Parathyroid adenoma (tissue), 2 donors: ENCODE data around the gene TMEM132C.

Source experiments
- H2AFZ ChIP-seq: fragments of 300-600 bp; sonication (generic); one replicate; pipeline ENCODE4 v1.7.0; 2017; ENCODE audit warnings: antibody characterized with exemption, mild to moderate bottlenecking
- H3K27ac ChIP-seq: fragments of 300-600 bp; sonication (generic); one replicate; pipeline ENCODE4 v1.7.0; 2017
- H3K27me3 ChIP-seq: fragments of 300-600 bp; sonication (generic); one replicate; pipeline ENCODE4 v1.7.0; 2017; ENCODE audit warnings: low read length; ENCODE audit not compliant: control insufficient read depth, insufficient read depth
- H3K36me3 ChIP-seq: fragments of 300-600 bp; sonication (generic); one replicate; pipeline ENCODE4 v1.7.0; 2017; ENCODE audit warnings: low read length; ENCODE audit not compliant: control insufficient read depth, insufficient read depth
- H3K4me1 ChIP-seq: fragments of 300-600 bp; sonication (generic); one replicate; pipeline ENCODE4 v1.7.0; 2017; ENCODE audit warnings: control low read depth
- H3K4me2 ChIP-seq: fragments of 300-600 bp; sonication (generic); one replicate; pipeline ENCODE4 v1.7.0; 2017; ENCODE audit warnings: low read length
- H3K4me3 ChIP-seq: fragments of 300-600 bp; sonication (generic); one replicate; pipeline ENCODE4 v1.7.0; 2017; ENCODE audit warnings: low read depth, low read length
- H3K79me2 ChIP-seq: fragments of 300-600 bp; sonication (generic); one replicate; pipeline ENCODE4 v1.7.0; 2017; ENCODE audit warnings: control low read depth
- H3K9ac ChIP-seq: fragments of 300-600 bp; sonication (generic); one replicate; pipeline ENCODE4 v1.7.0; 2017; ENCODE audit warnings: mild to moderate bottlenecking
- H3K9me3 ChIP-seq: fragments of 300-600 bp; sonication (generic); one replicate; pipeline ENCODE4 v1.7.0; 2017; ENCODE audit warnings: low read length; ENCODE audit not compliant: control insufficient read depth
- TF ChIP-seq, protein P1 (sequence below): fragments of 300-600 bp; sonication (generic); IDR thresholded peaks from one replicate; pipeline ENCODE4 v1.7.0; 2017; ENCODE audit warnings: antibody characterized with exemption, mild to moderate bottlenecking
- donor health status: primary hyperparathyroidism.

Gene TMEM132C

DNA sequence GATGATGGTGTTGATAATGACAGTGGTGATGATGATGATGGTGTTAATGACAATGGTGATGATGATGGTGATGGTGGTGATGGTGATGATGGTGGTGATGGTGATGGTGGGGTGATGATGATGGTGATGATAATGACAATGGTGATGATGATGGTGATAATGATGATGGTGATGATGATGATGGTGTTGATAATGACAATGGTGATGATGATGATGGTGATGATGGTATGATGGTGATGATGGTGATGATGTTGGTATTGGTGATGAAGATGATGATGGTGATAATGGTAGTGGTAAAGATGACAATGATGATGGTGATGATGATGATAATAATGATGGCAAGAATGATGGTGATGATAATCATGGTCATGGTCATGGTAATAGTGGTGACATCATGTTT lies 372.1 kb downstream of the TMEM132C start:
- no peak overlapping the region for H3K9ac ChIP-seq
- H3K27ac ChIP-seq: no peak overlapping the region
- no peaks in the 10 kb centered on the region for H3K79me2 ChIP-seq
- H2AFZ ChIP-seq: no peak overlapping the region
- no peaks in the 10 kb centered on the region for H3K9me3 ChIP-seq
- H3K36me3 ChIP-seq: no peaks in the 10 kb centered on the region
- H3K4me1 ChIP-seq: no peaks in the 10 kb centered on the region
- no peak overlapping the region for H3K4me2 ChIP-seq
- TF ChIP-seq, protein P1, sequence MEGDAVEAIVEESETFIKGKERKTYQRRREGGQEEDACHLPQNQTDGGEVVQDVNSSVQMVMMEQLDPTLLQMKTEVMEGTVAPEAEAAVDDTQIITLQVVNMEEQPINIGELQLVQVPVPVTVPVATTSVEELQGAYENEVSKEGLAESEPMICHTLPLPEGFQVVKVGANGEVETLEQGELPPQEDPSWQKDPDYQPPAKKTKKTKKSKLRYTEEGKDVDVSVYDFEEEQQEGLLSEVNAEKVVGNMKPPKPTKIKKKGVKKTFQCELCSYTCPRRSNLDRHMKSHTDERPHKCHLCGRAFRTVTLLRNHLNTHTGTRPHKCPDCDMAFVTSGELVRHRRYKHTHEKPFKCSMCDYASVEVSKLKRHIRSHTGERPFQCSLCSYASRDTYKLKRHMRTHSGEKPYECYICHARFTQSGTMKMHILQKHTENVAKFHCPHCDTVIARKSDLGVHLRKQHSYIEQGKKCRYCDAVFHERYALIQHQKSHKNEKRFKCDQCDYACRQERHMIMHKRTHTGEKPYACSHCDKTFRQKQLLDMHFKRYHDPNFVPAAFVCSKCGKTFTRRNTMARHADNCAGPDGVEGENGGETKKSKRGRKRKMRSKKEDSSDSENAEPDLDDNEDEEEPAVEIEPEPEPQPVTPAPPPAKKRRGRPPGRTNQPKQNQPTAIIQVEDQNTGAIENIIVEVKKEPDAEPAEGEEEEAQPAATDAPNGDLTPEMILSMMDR: no peak
- H3K27me3 ChIP-seq: no peaks in the 10 kb centered on the region
- no peak overlapping the region for H3K4me3 ChIP-seq

DNA sequence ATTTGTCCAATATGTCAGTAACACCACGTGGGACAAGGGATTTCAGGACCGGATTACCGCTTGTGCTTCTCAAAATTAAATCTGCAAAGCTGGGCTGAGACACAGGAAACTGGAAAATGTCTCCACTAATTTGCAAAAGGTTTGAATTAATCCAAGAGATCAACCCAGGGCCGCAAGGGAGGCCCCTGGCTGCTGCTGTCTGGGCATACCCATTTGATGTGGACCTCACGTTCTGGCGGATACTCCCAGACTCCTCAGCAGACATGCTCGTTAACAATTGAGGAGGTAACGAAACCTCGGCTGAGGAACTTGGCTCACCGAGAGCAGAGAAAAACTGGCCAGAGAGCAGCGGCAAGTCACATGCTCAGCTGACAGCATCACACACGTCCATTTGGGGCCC lies 376.2 kb downstream of the TMEM132C start:
- no peak overlapping the region for H3K4me2 ChIP-seq
- H3K9me3 ChIP-seq: no peaks in the 10 kb centered on the region
- H3K36me3 ChIP-seq: no peaks in the 10 kb centered on the region
- no peak overlapping the region for H2AFZ ChIP-seq
- H3K4me3 ChIP-seq: no peak overlapping the region
- TF ChIP-seq, protein P1: no peak
- no peak overlapping the region for H3K9ac ChIP-seq
- H3K79me2 ChIP-seq: no peaks in the 10 kb centered on the region
- H3K4me1 ChIP-seq: no peaks in the 10 kb centered on the region
- H3K27ac ChIP-seq: no peak overlapping the region
- no peaks in the 10 kb centered on the region for H3K27me3 ChIP-seq

DNA sequence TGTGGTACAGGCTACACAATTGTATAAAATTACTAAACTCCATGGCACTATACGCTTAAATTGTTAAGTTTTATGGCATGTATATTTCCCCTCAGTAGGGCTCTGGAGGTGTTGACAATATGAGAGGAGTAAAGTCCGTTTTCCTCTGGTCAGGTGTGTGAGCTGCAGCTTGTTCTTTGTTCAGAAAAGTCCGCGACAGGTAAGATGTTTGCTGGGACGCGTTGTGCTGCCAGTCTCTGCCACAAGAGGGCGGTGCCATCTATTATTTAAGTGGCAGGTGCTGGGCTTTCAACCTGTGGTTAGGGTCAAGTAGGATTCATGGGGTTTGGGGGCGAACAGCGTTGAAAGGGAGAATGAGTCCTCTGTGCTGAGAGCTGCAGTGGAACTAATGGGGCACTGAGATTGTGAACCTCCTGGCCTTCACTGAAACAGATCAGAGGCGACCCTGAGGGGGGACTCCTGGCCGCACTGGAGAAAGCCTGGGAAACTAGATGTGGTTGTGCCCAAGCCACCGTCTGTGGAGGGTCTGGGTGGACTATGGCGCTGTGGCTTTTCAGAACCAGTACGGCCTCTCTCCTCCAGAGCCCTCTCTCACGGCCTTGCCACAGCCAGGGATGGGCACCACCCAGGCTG lies 377.8 kb downstream of the TMEM132C start:
- TF ChIP-seq, protein P1: no peak
- H3K9me3 ChIP-seq: no peaks in the 10 kb centered on the region
- H3K27me3 ChIP-seq: no peaks in the 10 kb centered on the region
- H2AFZ ChIP-seq: no peak overlapping the region
- no peaks in the 10 kb centered on the region for H3K79me2 ChIP-seq
- H3K4me3 ChIP-seq: no peak overlapping the region
- H3K36me3 ChIP-seq: no peaks in the 10 kb centered on the region
- H3K9ac ChIP-seq: no peak overlapping the region
- no peak overlapping the region for H3K4me2 ChIP-seq
- no peak overlapping the region for H3K27ac ChIP-seq
- no peaks in the 10 kb centered on the region for H3K4me1 ChIP-seq

DNA sequence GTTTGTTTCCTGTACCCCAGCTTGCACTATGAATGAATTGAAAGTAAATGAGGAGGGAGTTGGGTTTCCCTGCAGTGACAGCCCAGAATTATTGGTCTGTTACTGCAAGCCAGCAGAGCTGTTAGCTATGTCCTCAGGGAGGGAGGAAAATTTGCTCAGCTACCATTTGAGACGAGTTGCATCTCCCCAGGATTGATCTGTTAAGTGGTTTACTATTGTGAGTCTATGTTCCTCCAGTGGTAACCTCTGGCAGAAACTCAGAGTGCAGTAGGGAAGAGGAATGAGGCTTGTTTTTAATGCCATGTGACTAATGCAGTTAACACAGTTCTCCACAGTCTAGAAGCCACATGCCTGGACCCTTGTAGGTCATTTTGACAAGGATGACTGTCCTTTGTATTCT lies 382.9 kb downstream of the TMEM132C start:
- H3K36me3 ChIP-seq: no peaks in the 10 kb centered on the region
- H3K4me1 ChIP-seq: no peaks in the 10 kb centered on the region
- TF ChIP-seq, protein P1: no peak
- no peaks in the 10 kb centered on the region for H3K27me3 ChIP-seq
- H3K27ac ChIP-seq: no peak overlapping the region
- no peaks in the 10 kb centered on the region for H3K9me3 ChIP-seq
- no peak overlapping the region for H3K9ac ChIP-seq
- H3K4me3 ChIP-seq: no peak overlapping the region
- H2AFZ ChIP-seq: no peak overlapping the region
- no peaks in the 10 kb centered on the region for H3K79me2 ChIP-seq
- no peak overlapping the region for H3K4me2 ChIP-seq

DNA sequence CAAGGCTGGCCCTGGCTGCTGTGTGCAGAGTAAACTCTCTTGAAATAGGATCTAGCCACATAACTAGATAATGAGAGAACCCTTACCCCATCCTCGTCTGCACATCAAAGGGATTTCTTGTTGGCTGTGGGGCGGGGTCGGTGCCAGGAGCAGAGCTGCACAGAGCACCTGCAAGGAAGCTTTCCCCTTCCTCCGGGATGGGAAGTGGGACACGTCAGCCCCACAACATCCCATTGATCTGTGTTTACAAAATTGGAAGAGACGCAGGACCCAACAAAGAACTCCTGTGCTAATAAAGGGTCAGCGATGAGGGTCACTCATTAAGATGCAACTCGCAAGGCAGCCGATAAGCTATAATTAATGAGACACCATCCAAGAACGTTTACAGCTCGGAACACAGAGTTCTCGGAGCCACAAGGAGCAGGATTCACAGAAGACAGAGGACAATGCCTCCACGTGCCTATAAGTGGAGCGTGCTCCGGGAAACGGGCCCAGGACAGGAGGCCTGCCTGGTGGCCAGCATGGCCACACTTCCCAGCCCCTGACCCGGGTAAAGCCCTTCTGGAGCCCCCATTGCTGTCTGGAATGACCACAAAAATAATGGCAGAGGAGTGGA lies 385.3 kb downstream of the TMEM132C start:
- Histone ChIP-seq H3K36me3 (no peaks in the 10 kb centered on the region), H3K4me1 (no peaks in the 10 kb centered on the region), H3K9ac (no peak overlapping the region), H3K9me3 (no peaks in the 10 kb centered on the region), H3K27me3 (no peaks in the 10 kb centered on the region), H3K4me3 (no peak overlapping the region), H2AFZ (no peak overlapping the region), H3K79me2 (no peaks in the 10 kb centered on the region), H3K27ac (no peak overlapping the region), H3K4me2 (no peak overlapping the region)
- TF ChIP-seq, protein P1: no peak
